ENCODE data around the gene KRT39. TPM values are rescaled to one million over a fixed set of nuclear protein-coding genes. Genes with fewer than 3 reads are reported as not detected.
"Not testable (repeated sequence)": the region's sequence is repeated elsewhere in the genome, so short reads cannot be mapped to it uniquely, and the experiment has no call there.

Gene KRT39
- total RNA-seq, 1 experiment from 2014 or later = not detected

DNA sequence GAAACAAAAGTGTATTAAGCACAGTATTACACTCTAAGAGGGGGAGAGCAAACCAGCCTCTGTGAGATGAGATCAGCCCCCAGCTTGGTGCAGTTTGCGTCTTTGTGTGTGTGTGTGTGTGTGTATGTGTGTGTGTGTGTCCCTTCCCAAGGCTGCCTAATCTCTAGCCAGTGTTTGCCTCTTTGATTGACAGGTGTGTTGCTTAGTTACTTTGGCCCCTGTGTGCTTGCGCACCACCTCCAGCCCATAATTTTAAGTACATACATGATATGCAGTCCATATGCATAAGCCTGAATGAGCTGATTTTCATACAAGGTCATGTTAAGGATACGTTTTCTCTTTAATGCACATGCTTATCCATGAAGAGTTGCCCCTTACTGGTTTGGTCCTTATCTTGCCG, 35.0 kb upstream of the KRT39 start:
- Mint-ChIP-seq H3K9me3 (ENCODE audit: low read depth, unreplicated experiment) (no peaks in the 10 kb centered on the region), H3K27ac (ENCODE audit: unreplicated experiment) (no peak overlapping the region), H3K27me3 (ENCODE audit: unreplicated experiment) (no peaks in the 10 kb centered on the region), H3K36me3 (ENCODE audit: insufficient read depth, unreplicated experiment) (no peaks in the 10 kb centered on the region), H3K4me3 (ENCODE audit: low read depth, unreplicated experiment) (no peak overlapping the region), H3K4me1 (ENCODE audit: low read depth, unreplicated experiment) (peaks cover 30% of the 10 kb centered on the region)
- no TSS peak for BruUV-seq (replicated peaks)
- CTCF ChIA-PET = interaction anchor here (0.5 to 0.6 kb wide), 2 partner anchors 700 to 1164 kb away, joined by 3 to 4 read pairs; no protein-coding TSS in a partner anchor
- intact Hi-C loops (cut with micrococcal nuclease; ENCODE audit: unreplicated experiment) = loop anchor here (5.0 kb wide), 1 partner anchor 41 kb away; the partner anchor contains the start of gene KRTAP1-1
- no peak for DNase-seq
- TF ChIP-seq, protein P1, sequence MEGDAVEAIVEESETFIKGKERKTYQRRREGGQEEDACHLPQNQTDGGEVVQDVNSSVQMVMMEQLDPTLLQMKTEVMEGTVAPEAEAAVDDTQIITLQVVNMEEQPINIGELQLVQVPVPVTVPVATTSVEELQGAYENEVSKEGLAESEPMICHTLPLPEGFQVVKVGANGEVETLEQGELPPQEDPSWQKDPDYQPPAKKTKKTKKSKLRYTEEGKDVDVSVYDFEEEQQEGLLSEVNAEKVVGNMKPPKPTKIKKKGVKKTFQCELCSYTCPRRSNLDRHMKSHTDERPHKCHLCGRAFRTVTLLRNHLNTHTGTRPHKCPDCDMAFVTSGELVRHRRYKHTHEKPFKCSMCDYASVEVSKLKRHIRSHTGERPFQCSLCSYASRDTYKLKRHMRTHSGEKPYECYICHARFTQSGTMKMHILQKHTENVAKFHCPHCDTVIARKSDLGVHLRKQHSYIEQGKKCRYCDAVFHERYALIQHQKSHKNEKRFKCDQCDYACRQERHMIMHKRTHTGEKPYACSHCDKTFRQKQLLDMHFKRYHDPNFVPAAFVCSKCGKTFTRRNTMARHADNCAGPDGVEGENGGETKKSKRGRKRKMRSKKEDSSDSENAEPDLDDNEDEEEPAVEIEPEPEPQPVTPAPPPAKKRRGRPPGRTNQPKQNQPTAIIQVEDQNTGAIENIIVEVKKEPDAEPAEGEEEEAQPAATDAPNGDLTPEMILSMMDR (IDR thresholded peaks at IDR 0.05; ENCODE audit: unreplicated experiment) = no peak

DNA sequence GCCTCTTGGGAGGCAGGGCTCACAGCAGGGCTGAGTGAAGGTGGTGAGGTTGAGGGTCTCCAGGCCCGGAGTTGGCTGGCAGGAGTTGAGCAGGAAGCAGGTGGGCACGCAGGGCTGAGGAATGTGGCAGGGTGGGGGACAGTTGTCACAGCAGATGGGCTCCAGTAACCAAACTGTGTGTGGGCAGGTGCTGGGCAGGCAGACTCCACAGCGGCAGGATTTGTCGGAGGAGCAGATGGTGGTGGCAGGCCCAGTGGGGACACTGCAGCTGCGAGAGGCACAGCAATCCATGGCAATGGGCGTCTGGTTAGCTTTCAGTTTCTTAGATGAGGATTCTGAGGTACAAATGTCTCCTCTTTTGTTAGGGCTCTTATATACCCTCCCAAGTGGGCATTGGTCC, 32.8 kb upstream of the KRT39 start, which contains the start of gene KRTAP3-2:
Gene KRTAP3-2, minus strand, starts transcription at position 344 of the 400 bp plus-strand sequence. Its CDS starts 53 bp downstream, at position 291.
- intact Hi-C loops (cut with micrococcal nuclease; ENCODE audit: unreplicated experiment); H3K36me3 Mint-ChIP-seq (ENCODE audit: insufficient read depth, unreplicated experiment); DNase-seq; H3K27ac Mint-ChIP-seq (ENCODE audit: unreplicated experiment); H3K4me3 Mint-ChIP-seq (ENCODE audit: low read depth, unreplicated experiment); H3K9me3 Mint-ChIP-seq (ENCODE audit: low read depth, unreplicated experiment); BruUV-seq (replicated peaks); H3K27me3 Mint-ChIP-seq (ENCODE audit: unreplicated experiment): not testable (repeated sequence)
- CTCF ChIA-PET = interaction anchor here (1.1 kb wide), 1 partner anchor 181 kb away, joined by 3 read pairs; no protein-coding TSS in a partner anchor
- H3K4me1 Mint-ChIP-seq (ENCODE audit: low read depth, unreplicated experiment) = peaks cover 30% of the 10 kb centered on the region

DNA sequence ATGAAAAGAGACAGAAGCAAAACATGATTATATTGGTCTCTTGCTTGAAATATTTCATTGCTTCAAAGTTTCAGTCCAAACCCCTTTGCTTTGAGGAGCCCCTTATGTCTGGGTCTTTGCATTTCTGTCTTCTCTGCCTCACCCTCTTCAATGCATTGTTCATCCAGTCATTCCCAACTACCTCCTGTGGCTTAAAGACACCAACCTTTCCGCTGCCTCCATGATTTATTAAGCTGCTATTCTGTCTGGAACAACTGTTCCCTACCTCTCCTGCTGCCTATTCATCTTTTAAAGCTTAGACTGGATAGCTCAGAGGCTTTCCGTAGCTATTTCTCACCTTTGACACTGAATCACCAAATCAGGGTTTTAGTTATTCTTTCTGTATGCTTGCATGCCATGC, 30.6 kb upstream of the KRT39 start:
- Mint-ChIP-seq H3K27me3 (ENCODE audit: unreplicated experiment) (no peaks in the 10 kb centered on the region), H3K36me3 (ENCODE audit: insufficient read depth, unreplicated experiment) (no peaks in the 10 kb centered on the region), H3K4me3 (ENCODE audit: low read depth, unreplicated experiment) (no peak overlapping the region), H3K9me3 (ENCODE audit: low read depth, unreplicated experiment) (peaks cover 2% of the 10 kb centered on the region), H3K27ac (ENCODE audit: unreplicated experiment) (no peak overlapping the region), H3K4me1 (ENCODE audit: low read depth, unreplicated experiment) (peaks cover 16% of the 10 kb centered on the region)
- DNase-seq = no peak
- BruUV-seq (replicated peaks) = no TSS peak
- CTCF ChIA-PET = interaction anchor here (1.1 to 2.2 kb wide), 3 partner anchors 12 to 29 kb away, joined by 3 to 5 read pairs (median 4); partner anchors contain the start of gene KRTAP3-1
- TF ChIP-seq, protein P1 (IDR thresholded peaks at IDR 0.05; ENCODE audit: unreplicated experiment) = no peak
- intact Hi-C loops (cut with micrococcal nuclease; ENCODE audit: unreplicated experiment) = no loop called here

DNA sequence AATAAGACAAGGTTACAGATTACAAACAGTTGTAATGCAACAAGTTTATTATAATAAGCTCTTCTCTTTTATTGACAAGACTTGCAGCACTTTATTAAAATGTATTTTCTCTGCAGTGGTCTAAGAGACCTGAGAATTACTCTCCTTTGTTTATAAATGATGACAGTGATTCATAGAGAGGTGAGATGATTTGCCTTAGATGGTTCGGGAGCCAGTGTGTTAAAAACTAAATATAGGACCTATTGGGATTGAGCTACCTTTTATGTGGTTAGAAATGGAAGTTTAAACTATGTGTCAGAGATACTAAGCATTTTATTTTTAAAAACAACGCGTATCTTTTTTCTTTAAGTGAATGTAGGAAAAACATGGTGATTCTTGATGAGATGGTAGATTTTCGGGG, 30.1 kb upstream of the KRT39 start:
- no peak for DNase-seq
- intact Hi-C loops (cut with micrococcal nuclease; ENCODE audit: unreplicated experiment) = no loop called here
- TF ChIP-seq, protein P1 (IDR thresholded peaks at IDR 0.05; ENCODE audit: unreplicated experiment) = no peak
- H3K4me1 Mint-ChIP-seq (ENCODE audit: low read depth, unreplicated experiment) = peaks cover 16% of the 10 kb centered on the region
- CTCF ChIA-PET = interaction anchor here (0.5 to 2.2 kb wide), 7 partner anchors 13 to 1769 kb away, joined by 3 to 5 read pairs (median 4); partner anchors contain the start of gene KRTAP3-1
- no peaks in the 10 kb centered on the region for H3K36me3 Mint-ChIP-seq (ENCODE audit: insufficient read depth, unreplicated experiment)
- no peaks in the 10 kb centered on the region for H3K27me3 Mint-ChIP-seq (ENCODE audit: unreplicated experiment)
- no peak overlapping the region for H3K4me3 Mint-ChIP-seq (ENCODE audit: low read depth, unreplicated experiment)
- no peak overlapping the region for H3K27ac Mint-ChIP-seq (ENCODE audit: unreplicated experiment)
- no TSS peak for BruUV-seq (replicated peaks)
- peaks cover 2% of the 10 kb centered on the region for H3K9me3 Mint-ChIP-seq (ENCODE audit: low read depth, unreplicated experiment)

DNA sequence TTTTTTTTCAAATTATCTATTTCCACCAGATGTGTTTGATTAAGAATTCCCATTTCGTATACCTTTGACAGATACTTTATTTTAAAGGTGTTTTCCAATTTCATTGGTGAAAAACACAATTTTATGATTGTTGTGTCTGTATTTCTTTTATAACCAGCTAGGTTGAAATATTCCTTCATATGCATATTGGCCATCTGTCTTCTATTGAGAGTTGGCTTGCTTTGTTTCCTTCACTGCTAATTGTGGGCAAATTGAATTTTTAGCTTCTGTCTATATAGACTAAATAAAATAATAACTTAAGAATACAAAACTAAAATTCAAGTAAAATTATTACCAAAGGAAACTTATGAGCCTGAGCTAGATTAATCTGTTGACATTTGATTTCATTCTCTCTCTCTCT, 28.4 kb upstream of the KRT39 start:
- H3K4me3 Mint-ChIP-seq (ENCODE audit: low read depth, unreplicated experiment) = no peak overlapping the region
- H3K36me3 Mint-ChIP-seq (ENCODE audit: insufficient read depth, unreplicated experiment) = no peaks in the 10 kb centered on the region
- DNase-seq = no peak
- no TSS peak for BruUV-seq (replicated peaks)
- TF ChIP-seq, protein P1 (IDR thresholded peaks at IDR 0.05; ENCODE audit: unreplicated experiment) = no peak
- H3K27me3 Mint-ChIP-seq (ENCODE audit: unreplicated experiment) = no peaks in the 10 kb centered on the region
- CTCF ChIA-PET = interaction anchor here (1.0 to 1.3 kb wide), 5 partner anchors 10 to 423 kb away, joined by 3 to 4 read pairs (median 3); partner anchors contain the start of gene KRT23
- peaks cover 5% of the 10 kb centered on the region for H3K9me3 Mint-ChIP-seq (ENCODE audit: low read depth, unreplicated experiment)
- no peak overlapping the region for H3K27ac Mint-ChIP-seq (ENCODE audit: unreplicated experiment)
- H3K4me1 Mint-ChIP-seq (ENCODE audit: low read depth, unreplicated experiment) = peaks cover 12% of the 10 kb centered on the region
- intact Hi-C loops (cut with micrococcal nuclease; ENCODE audit: unreplicated experiment) = no loop called here
